HepG2 (cell line): ENCODE measurements around the gene CDKN1A. TPM values are rescaled to one million over a fixed set of nuclear protein-coding genes. Genes with fewer than 3 reads are reported as not detected.

ENCODE experiments used
- IKZF5 ChIP-seq: IDR thresholded peaks from 2 replicates; pipeline ENCODE4 v1.6.1; 2018; ENCODE audit warnings: missing genetic modification reagents, mild to moderate bottlenecking, missing compliant biosample characterization
- LRRFIP1 ChIP-seq: sonication (generic); formaldehyde crosslinking; conservative IDR thresholded peaks from 2 replicates; pipeline ENCODE4 v1.4.0; 2020; ENCODE audit warnings: missing genetic modification reagents
- ZBTB7A ChIP-seq: sonication (generic); formaldehyde crosslinking; IDR thresholded peaks from 2 replicates; pipeline ENCODE4 v1.8.0; 2022; ENCODE audit warnings: mild to moderate bottlenecking, missing genetic modification reagents
- ZNF781 ChIP-seq: sonication (generic); formaldehyde crosslinking; IDR thresholded peaks from 2 replicates; pipeline ENCODE4 v1.5.1; 2020; ENCODE audit warnings: borderline replicate concordance, mild to moderate bottlenecking, missing genetic modification reagents; ENCODE audit errors: not compliant biosample characterization
- ZNF883 ChIP-seq: sonication (generic); formaldehyde crosslinking; IDR thresholded peaks from 2 replicates; pipeline ENCODE4 v1.5.1; 2020; ENCODE audit warnings: mild to moderate bottlenecking, missing genetic modification reagents; ENCODE audit errors: not compliant biosample characterization
- polyA plus RNA-seq, 8 experiments: library from polyadenylated mRNA; depleted of rRNA in 3 of 8; stranded (reverse) in 7 of 8; unstranded in 1 of 8; fragments of >200 nt; fragmentation: Illumina TruSeq in 4 of 8; extraction: Trizol in 4 of 8; gene quantifications; 2 replicates each; pipeline versions ENCODE4 v1.2.1 to v1.2.3, GENCODE V29; 2011 to 2016; ENCODE audit warnings: low read depth in 4 of 8, missing spikeins in 1 of 8, mixed read lengths in 1 of 8; ENCODE audit not compliant: insufficient read depth in 1 of 8
- total RNA-seq, 5 experiments: library from RNA; depleted of rRNA; stranded (reverse); fragments of >200 nt; fragmentation: Illumina TruSeq; extraction: Trizol; gene quantifications; 2 replicates each; pipeline ENCODE4 v1.2.3, GENCODE V29; 2016; ENCODE audit warnings: low read depth in 1 of 5
- TF ChIP-seq, protein P1 (sequence below), 2 experiments: fragments of 450-650 bp in 1 of 2; sonication (generic) in 1 of 2; formaldehyde crosslinking in 1 of 2; IDR thresholded peaks; 2 replicates each; pipeline versions ENCODE4 v1.6.1 to v1.8.0; 2016 to 2022; ENCODE audit warnings: antibody characterized with exemption in 1 of 2, mild to moderate bottlenecking in 1 of 2, missing genetic modification reagents in 1 of 2
- TF ChIP-seq, protein P2 (sequence below): sonication (generic); formaldehyde crosslinking; IDR thresholded peaks from 2 replicates; pipeline ENCODE4; 2020; ENCODE audit warnings: missing genetic modification reagents, mild to moderate bottlenecking, borderline replicate concordance

The CDKN1A gene
- total and polyA plus RNA-seq, 2 of the 13 experiments (the other 11 are each of a cell fraction or from before 2014, with no cell fraction given): 60.7 to 92.1 TPM

GRCh38 chr6:36714511-36714910 is 36.0 kb downstream of the CDKN1A start (continued):
- TF ChIP-seq, protein P1, sequence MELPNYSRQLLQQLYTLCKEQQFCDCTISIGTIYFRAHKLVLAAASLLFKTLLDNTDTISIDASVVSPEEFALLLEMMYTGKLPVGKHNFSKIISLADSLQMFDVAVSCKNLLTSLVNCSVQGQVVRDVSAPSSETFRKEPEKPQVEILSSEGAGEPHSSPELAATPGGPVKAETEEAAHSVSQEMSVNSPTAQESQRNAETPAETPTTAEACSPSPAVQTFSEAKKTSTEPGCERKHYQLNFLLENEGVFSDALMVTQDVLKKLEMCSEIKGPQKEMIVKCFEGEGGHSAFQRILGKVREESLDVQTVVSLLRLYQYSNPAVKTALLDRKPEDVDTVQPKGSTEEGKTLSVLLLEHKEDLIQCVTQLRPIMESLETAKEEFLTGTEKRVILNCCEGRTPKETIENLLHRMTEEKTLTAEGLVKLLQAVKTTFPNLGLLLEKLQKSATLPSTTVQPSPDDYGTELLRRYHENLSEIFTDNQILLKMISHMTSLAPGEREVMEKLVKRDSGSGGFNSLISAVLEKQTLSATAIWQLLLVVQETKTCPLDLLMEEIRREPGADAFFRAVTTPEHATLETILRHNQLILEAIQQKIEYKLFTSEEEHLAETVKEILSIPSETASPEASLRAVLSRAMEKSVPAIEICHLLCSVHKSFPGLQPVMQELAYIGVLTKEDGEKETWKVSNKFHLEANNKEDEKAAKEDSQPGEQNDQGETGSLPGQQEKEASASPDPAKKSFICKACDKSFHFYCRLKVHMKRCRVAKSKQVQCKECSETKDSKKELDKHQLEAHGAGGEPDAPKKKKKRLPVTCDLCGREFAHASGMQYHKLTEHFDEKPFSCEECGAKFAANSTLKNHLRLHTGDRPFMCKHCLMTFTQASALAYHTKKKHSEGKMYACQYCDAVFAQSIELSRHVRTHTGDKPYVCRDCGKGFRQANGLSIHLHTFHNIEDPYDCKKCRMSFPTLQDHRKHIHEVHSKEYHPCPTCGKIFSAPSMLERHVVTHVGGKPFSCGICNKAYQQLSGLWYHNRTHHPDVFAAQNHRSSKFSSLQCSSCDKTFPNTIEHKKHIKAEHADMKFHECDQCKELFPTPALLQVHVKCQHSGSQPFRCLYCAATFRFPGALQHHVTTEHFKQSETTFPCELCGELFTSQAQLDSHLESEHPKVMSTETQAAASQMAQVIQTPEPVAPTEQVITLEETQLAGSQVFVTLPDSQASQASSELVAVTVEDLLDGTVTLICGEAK (IDR thresholded peaks at IDR 0.05): no peak
- TF ChIP-seq, protein P1 (CRISPR knock-in tag; IDR thresholded peaks at IDR 0.05): no peak
- TF ChIP-seq, protein P2, sequence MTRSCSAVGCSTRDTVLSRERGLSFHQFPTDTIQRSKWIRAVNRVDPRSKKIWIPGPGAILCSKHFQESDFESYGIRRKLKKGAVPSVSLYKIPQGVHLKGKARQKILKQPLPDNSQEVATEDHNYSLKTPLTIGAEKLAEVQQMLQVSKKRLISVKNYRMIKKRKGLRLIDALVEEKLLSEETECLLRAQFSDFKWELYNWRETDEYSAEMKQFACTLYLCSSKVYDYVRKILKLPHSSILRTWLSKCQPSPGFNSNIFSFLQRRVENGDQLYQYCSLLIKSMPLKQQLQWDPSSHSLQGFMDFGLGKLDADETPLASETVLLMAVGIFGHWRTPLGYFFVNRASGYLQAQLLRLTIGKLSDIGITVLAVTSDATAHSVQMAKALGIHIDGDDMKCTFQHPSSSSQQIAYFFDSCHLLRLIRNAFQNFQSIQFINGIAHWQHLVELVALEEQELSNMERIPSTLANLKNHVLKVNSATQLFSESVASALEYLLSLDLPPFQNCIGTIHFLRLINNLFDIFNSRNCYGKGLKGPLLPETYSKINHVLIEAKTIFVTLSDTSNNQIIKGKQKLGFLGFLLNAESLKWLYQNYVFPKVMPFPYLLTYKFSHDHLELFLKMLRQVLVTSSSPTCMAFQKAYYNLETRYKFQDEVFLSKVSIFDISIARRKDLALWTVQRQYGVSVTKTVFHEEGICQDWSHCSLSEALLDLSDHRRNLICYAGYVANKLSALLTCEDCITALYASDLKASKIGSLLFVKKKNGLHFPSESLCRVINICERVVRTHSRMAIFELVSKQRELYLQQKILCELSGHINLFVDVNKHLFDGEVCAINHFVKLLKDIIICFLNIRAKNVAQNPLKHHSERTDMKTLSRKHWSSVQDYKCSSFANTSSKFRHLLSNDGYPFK (CRISPR knock-in tag): no peak
- no peak for TF ChIP-seq ZNF883
- TF ChIP-seq ZBTB7A (CRISPR knock-in tag): no peak
- no peak for TF ChIP-seq LRRFIP1 (CRISPR knock-in tag)
- no peak for TF ChIP-seq ZNF781 (CRISPR knock-in tag)
- no peak for TF ChIP-seq IKZF5 (CRISPR knock-in tag)
